HS-5 (cell line): ENCODE measurements around the gene GLMN.
A peak's percentile ranks its signal among the peaks of the same experiment; 100 is the strongest.
"Not testable (repeated sequence)": the region's sequence is repeated elsewhere in the genome, so short reads cannot be mapped to it uniquely, and the experiment has no call there.

ENCODE experiments used
- DNase-seq: peaks from one replicate; pipeline ENCODE4 v3.0.0-alpha.2; 2012; ENCODE audit warnings: low read depth

GLMN gene

DNA sequence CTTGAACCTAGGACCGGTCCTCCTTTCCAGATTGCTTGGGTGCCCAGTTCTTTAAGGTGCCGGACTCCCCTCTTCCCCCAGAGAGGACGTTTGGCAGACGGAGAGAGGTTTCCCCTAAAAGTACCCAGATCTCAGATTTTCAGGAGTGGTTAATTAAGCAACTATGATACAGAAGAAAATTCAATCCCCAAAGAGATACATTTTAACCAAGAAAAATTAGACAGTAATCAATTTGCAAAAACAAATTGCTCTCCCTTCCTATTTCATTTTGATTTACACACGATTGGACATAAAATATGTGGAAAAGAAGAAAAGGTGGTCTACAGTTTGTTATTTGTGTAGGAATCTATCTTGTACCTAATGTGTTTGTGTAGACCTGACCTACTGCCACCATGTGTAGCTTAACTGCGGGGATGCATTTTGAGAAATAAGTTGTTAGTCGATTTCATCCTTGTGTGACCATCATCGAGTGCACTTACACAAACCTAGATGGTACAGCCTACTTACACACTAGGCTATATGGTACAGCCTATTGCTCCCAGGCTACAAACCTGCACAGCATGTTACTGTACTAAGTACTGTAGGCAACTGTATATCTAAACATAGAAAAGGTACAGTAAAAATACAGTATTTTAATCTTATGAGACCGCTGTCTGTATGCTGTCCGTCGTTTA, 827 bp upstream of the GLMN start:
- no peak for DNase-seq

DNA sequence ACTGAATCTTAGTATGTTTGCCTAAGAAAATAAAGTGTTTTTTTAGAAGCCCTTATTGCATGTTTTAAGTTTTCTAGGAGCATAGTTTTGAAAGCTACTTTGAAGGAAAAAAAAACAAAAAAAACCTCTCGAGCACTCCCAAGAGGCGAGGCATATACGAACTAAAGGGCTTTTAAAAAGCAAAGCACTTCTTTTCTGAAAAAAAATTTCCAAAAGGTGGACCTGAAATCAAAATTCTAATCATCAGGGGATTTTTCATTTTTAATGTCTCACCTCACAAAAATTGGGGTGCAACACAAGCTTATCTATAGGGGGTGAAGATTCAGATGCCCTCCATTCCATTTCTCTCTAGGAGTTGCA, 594 bp downstream of the GLMN start:
- no peak for DNase-seq

DNA sequence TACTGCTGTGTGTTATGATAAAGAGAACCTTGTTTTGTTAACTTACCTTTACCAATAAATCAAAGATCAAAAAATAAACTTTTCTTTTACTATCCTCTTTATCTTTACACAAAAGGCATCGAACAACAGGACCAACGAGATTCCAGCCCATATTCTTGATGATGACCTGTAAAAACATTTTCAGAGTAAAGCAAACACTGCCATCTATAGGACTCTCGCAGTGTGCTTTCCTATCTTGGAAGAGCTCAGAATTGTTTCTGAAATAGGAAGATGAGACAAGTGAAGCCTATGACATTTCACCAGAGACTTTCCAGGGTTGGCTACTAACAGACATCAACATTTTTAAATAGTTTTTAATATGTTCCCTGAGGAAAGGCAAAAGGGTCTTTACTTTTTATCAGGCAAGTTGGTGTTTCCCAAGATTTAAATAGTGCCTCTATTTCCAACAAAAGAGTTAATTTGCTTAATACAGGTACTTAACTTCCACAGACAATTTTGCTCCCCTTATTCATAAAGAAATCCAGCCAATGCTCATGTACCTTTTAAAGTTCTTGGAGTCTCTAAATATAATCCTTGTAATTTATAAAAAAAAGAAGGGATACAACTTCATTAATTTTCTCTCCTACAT, 7.3 kb downstream of the GLMN start:
- no peak for DNase-seq

DNA sequence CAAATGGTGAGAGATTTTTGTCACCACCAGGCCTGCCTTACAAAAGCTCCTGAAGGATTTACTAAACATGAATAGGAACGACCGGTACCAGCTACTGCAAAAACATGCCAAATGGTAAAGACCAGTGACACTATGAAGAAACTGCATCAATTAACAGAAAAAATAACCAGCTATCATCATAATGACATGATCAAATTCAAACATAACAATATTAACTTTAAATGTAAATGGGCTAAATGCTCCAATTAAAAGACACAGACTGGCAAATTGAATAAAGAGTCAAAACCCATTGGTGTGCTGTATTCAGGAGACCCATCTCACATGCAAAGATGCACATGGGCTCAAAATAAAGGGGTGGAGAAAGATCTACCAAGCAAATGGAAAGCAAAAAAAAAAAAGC, 17.4 kb downstream of the GLMN start:
- DNase-seq, result not testable (repeated sequence)

DNA sequence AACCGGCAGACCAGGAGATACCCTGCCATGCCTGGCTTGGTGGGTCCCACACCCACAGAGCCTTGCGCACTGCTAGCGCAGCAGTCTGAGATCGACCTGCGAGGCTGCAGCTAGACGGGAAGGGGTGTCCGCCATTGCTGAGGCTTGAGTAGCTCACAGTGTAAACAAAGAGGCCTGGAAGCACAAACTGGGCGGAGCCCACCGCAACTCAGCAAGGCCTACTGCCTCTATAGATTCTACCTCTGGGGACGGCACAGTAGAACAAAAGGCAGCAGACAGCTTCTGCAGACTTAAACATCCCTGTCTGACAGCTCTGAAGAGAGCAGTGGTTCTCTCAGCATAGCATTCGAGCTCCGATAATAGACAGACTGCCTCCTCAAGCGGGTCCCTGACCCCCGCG, 19.0 kb downstream of the GLMN start:
- DNase-seq, result not testable (repeated sequence)

DNA sequence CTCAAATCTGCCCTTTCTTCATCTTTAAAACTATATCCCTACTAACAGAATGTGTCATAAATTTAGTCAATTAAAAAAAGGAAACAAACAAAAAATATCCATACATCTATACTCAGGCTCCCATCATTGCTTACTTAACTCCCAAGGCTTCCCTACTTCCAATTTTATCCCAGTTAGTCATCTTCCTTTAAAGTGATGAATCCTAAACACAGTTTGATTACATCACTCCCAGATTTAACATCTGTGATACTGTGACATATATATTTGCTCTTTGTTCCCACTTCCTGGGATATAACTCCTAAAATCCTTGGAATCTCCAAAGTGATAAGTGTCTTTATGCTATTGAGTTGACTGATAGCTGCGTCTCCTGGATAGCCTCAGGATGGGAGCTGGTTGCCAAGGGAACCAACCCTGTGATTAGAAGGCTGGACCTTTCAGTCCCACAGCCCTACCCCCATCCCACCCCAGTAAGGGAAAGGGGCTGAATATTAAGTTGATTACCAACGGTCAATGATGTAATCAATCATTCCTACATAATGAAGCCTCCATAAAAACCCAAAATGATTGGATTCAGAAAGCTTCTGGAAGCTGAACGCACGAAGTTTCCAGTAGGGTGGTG, 21.6 kb downstream of the GLMN start:
- DNase-seq, result peak; percentile 79

DNA sequence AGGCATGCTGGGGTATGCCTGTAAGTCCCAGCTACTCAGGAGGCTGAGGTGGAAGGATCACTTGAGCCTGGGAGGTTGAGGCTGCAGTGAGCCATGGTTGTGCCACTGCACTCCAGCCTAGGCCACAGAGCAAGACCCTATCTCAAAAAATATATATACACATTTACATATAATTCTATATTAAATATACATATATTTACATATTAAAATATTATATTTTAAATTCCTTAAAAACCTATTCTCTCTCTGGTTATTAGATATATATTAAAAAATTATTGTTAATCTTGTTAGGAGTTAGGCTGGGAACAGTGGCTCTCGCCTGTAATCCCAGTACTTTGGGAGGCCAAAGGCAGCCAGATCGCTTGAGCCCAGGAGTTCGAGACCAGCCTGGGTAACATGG, 22.7 kb downstream of the GLMN start:
- DNase-seq, result no peak

DNA sequence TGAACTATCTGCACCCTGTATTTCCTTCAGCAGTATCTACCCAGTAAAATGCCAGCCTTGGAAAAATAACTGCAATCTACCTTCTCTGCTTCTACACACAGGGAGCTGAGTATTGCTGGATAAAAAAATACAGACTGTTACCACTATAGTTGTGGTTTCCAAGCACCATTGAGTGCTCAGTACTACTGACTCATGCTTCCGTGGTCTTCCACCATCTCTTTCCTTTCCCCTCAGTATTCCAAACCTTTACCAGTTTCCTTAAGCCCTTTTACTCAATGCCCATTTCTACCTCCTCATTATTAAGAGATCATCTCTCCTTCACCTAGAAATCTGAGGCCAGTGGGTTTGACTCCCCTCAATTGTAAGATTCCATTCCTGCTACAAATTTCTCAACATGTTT, 23.8 kb downstream of the GLMN start:
- no peak for DNase-seq

DNA sequence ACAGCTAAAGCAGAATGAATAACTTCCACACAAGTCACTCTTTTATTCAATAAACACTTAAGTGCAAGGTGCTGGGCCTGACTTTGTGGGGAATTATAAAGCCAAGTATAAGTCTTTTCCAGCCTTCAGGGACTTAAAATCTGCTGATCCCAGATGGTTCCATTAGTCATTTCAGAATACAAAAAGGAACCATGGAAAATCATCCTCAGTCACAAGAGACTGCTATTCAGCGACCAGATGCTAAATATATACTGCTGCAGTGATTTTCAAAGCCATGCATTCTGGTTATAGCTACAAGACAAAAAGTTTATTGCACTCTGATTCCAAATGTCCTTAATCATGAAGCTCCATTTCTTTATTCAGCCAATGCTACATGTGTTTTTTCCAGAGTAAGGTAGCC, 25.7 kb downstream of the GLMN start:
- no peak for DNase-seq

DNA sequence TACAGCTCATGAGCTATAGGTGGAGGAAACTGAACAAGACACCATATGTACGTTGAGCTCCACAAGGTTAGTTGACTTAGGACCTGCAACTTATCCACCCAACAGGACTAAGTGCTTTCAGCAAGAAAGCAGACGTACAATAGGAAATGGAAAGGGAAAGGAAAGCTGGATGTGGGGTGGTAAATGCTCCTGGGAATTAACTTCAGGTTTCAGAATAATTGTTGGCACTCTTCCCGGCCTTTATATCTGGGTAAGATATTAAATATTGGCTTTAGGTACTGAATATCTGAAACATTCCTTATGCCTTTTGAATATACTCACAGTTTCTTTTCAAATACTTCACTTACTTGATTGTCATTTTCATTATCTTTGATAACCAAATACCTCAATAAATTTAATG, 36.3 kb downstream of the GLMN start:
- DNase-seq, result no peak

DNA sequence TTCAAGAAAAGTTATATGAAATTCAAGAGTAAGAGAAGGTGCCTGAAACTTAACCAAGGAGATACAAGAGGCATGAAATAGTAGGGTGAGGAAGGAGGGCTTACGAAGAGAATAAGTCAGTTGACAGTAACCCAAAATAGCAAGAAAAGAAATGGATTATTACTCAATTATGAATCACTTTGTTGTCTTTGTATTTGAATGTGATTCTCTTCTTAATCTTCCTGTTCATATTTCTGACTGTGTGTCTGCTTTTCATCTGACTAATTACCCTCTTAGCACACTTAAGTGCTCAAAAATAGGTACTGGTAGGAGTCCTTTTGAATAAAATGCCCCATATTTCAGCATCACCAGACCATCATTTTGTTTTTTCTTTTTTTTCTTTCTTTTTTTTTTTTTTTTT, 39.4 kb downstream of the GLMN start:
- no peak for DNase-seq

DNA sequence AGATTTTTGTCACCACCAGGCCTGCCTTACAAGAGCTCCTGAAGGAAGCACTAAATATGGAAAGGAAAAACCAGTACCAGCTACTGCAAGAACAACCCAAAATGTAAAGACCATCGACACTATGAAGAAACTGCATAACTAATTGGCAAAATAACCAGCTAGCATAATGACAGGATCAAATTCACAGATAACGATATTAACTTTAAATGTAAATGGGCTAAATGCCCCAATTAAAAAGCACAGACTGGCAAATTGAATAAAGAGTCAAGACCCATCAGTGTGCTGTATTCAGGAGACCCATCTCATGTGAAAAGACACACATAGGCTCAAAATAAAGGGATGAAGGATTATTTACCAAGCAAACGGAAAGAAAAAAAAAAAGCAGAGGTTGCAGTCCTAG, 44.1 kb downstream of the GLMN start:
- DNase-seq, result not testable (repeated sequence)

DNA sequence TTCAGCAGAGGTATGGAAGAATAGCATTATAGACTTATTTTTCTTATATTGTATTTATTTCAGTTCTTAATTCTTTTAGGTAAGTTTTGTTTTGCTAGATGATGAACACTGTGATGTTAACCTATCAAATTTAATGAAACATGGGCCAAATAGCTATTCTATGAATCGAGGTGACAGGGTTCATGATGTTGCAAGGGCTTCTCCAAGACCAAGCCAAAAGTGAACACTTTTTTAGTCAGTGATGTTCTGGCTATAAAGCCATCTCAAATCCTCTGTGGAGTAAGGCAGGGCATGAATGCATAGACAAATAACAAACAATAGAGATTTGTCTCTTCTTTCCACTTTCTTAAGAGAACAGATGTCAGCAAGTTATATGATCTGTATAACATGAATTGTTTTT, 54.4 kb downstream of the GLMN start:
- DNase-seq, result no peak

DNA sequence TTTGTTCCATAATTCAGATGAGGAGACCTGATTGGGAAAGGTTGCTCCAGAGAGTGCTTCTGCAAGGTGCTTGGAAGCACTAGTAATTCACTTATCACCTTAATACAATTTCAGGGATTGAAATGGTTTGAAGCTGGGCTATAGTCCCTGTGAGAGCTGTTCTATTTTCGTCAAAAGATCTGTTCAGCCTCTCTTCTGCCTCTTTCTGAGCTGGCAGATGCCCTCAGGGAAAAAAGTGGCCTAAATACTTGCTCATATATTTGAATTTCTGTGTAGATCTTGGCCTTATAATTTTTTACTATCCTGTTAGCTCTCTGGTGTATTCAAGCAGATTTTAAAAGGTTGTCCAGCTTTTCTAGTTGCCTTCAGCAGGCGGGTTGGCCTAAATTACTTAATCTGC, 58.8 kb downstream of the GLMN start:
- DNase-seq, result no peak

DNA sequence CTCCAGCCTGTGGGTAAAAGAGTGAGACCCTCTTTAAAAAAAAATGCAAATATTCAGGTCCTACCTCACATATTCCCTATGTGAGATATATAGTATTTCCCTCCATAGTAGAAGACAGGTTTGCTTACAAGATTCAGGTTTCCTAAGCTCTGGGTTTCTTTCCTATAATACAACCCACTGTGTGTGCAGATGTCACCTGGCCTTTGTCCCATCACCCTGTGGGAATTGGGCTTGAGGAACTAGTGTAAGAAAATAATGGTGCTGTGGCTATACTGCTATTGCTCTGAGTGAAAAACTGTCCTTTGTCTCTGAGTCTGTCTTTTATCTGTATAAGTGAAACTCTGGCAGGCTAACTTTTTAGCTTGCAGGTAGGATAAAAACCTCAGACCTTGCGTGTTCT, 68.1 kb downstream of the GLMN start:
- DNase-seq, result no peak

DNA sequence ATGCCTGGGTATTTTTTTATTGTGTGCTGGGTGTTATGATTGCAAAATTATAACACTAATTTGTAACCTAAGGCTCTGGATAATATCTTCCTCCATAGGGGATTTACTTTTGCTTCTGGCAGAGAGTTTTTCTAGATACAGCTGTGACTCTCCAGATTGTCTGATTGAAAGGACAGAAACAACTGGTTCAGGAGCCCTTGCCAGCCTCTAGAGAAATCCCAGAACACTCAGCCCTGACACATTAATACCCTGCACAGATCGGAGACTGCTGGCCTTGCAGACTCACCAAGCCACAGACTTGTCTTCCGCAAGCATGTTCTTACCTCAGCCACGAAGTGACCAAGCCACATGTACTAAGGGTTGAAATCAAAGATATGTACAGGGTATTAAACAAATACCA, 70.4 kb downstream of the GLMN start:
- no peak for DNase-seq

DNA sequence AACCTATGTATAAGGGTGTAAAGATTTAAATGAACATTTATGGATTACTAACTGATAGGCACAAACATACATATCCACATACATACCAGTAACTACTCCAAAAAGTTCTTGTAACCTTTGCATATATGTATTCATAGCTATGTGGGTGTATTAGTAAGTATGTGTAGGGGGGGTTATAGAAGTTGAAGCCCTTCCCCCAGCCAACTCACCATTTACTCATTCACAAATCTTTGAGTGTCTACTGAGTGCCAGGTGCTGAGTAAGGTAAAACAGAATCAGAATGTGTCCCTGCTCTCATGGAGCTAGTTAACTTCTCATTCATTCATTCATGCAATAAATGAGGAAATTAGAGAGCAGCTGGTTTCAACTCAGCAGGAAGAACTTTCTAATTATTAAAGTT, 79.8 kb downstream of the GLMN start:
- DNase-seq, result no peak

DNA sequence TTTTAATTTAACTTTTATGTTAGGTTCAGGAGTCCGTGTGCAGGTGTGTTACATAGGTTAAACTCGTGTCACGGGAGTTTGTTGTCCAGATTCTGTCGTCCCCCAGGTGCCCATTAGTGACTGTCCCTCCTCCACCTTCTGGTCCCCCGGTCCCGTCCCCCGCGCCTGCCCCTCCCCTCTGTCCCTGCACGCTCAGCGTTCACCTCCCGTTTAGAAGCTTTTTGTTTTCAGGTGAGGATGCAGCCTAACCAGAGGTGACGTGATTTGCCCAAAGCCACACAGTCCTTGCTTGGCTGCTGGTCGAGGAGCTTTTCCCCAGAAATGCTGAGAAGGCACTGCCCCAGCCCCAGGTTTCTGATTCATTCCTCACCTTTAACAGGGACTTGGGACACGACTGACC, 80.2 kb downstream of the GLMN start:
- DNase-seq, result no peak

DNA sequence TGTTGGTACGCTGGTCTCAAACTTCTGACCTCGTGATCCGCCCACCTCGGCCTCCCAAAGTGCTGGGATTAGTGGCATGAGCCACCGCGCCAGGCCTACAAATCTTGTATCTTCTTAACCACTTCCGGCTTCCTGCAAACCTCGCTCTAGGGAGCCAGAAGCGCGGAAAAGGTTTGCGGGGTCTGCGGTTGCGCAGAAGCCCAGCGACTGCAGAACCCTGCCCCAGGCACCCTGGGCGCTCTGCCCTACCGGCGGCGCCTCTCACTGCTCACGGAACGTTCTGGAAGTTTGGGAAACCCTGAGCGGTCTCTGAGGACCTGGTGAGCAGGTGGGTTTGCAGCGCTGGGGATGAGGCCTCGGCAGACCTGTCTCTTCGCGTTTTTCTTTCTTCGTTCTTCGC, 81.1 kb downstream of the GLMN start, which contains the start of gene C1orf146:
TSS of gene C1orf146 (plus strand) at position 195 of the 400 bp plus-strand sequence. CDS start 13,506 bp downstream, outside the sequence.
- no peak for DNase-seq

DNA sequence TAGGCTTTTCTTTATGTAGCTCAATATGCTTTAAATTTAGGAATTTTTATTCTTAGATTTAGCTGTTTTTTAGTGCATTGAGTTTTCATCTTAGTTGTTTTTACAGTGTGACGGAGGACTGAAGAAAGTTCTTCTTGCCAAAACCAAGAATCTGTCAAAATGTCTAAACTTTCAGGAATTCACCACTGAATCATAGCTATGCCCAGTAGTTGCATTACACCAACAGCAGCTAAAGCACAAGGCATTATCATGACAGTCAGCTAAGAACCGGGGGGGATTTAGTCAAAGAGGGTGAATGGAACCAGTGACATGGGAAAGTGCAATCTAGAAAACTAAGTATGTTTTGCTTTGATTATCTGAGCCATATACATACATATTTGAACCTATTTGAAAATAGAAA, 87.6 kb downstream of the GLMN start:
- DNase-seq, result peak; percentile 57

DNA sequence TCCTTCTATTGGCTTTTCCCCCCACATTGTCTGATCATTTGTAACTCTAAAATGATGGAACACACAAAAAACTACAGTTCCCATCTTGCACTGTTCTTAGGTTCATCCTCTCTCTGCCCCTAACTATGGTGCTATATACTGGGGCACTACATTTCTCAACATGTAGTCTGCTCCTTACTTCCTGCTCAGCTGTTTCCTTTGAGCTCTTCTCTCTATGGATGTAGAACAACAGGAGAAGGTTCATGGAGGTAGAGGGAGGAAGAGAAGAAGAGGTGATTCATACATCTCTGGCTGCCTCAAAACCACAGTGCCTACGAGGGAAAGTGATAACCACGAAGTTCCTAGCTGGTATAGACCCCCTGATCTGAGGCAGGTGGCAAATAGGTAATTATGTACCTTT, 88.1 kb downstream of the GLMN start:
- no peak for DNase-seq

DNA sequence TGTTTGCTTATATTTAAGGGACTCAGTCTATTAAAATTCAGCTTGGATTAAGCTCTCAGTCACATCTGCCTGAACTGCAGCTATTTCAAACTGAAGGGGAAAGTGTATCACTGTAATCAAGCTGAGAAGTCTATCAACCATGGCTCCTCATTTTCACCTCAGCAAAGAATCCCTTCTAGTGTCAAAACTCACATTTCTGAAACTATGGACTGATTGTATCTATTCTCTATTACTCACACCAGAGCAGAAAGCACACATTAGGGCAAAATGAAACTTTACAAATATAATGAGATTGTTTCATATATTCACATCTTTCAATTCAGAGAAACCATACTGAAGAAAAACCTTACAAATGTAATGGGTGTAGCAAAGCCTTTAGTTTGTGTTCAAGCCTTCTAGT, 95.7 kb downstream of the GLMN start:
- DNase-seq, result no peak

DNA sequence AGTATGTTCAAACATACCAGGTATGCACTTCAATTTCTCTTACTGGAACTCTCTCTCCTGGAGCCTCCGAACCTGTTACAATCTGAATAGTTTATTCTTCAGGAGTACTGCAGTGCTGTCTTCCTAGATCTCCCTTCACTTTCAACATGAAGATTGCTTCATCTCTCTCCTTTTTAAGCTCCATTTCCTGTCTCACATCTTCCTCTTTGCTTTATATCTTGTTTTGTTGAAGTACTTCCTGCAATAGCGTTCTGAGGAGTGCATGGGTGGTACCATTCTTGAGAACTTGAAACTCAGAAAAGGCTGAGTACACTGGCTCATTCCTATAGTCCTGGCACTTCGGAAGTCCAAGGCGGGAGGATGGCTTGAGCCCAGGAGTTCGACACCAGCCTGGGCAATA, 96.8 kb downstream of the GLMN start:
- no peak for DNase-seq
